Activated CD8-positive, alpha-beta memory T cell treated with anti-CD3 and anti-CD28 coated beads for 4 hours (primary cell): ENCODE results near the gene ZNF14.
"Not testable (repeated sequence)": the region's sequence is repeated elsewhere in the genome, so short reads cannot be mapped to it uniquely, and the experiment has no call there.

Source experiments
- DNase-seq, 2 donors: peaks; one replicate each; pipeline ENCODE4 v3.0.0-alpha.2; 2020; ENCODE audit warnings: low read depth in 2 of 2

Gene ZNF14

GRCh38 chr19:19746286-19747213, 13.6 kb upstream of the ZNF14 start:
- DNase-seq: no peak

GRCh38 chr19:19745496-19746285, 12.8 kb upstream of the ZNF14 start:
- DNase-seq: no peak

GRCh38 chr19:19744641-19745040, 11.7 kb upstream of the ZNF14 start:
- DNase-seq: no peak

GRCh38 chr19:19743921-19744320, 11.0 kb upstream of the ZNF14 start:
- DNase-seq: not testable (repeated sequence)

- DNase-seq: no peak
These were observed 10.3 kb upstream of the ZNF14 start for GRCh38 chr19:19743176-19743575.

- no peak for DNase-seq
These were observed 9.9 kb upstream of the ZNF14 start for GRCh38 chr19:19742773-19743172.

GRCh38 chr19:19741184-19741583, 8.3 kb upstream of the ZNF14 start:
- no peak for DNase-seq

GRCh38 chr19:19740755-19741154, 7.8 kb upstream of the ZNF14 start:
- DNase-seq: no peak

GRCh38 chr19:19738564-19738963, 5.7 kb upstream of the ZNF14 start:
- no peak for DNase-seq

GRCh38 chr19:19737559-19738332, 4.8 kb upstream of the ZNF14 start:
- DNase-seq: no peak

- DNase-seq: no peak
These were observed 11.0 kb downstream of the ZNF14 start for GRCh38 chr19:19721896-19722295.

GRCh38 chr19:19719798-19720197, 13.1 kb downstream of the ZNF14 start:
- DNase-seq: no peak

GRCh38 chr19:19711934-19712828, 20.7 kb downstream of the ZNF14 start:
- DNase-seq: no peak

GRCh38 chr19:19711306-19711933, 21.5 kb downstream of the ZNF14 start:
- DNase-seq: no peak

- no peak for DNase-seq
These were observed 22.4 kb downstream of the ZNF14 start for GRCh38 chr19:19710506-19710905.

GRCh38 chr19:19704836-19705235, 28.1 kb downstream of the ZNF14 start:
- no peak for DNase-seq

GRCh38 chr19:19700493-19700892, 32.4 kb downstream of the ZNF14 start:
- not testable (repeated sequence) for DNase-seq

GRCh38 chr19:19697589-19697988, 35.3 kb downstream of the ZNF14 start:
- no peak for DNase-seq

GRCh38 chr19:19696386-19696785, 36.5 kb downstream of the ZNF14 start:
- no peak for DNase-seq

- no peak for DNase-seq
These were observed 41.2 kb downstream of the ZNF14 start for GRCh38 chr19:19691683-19692082.
